ENCODE results near the gene ABAT. TPM values are rescaled to one million over a fixed set of nuclear protein-coding genes. Genes with fewer than 3 reads are reported as not detected.
"Not testable (repeated sequence)": the region's sequence is repeated elsewhere in the genome, so short reads cannot be mapped to it uniquely, and the experiment has no call there.

ABAT gene
- total RNA-seq, 1 donor from 2014 or later, result 3.8 TPM

DNA sequence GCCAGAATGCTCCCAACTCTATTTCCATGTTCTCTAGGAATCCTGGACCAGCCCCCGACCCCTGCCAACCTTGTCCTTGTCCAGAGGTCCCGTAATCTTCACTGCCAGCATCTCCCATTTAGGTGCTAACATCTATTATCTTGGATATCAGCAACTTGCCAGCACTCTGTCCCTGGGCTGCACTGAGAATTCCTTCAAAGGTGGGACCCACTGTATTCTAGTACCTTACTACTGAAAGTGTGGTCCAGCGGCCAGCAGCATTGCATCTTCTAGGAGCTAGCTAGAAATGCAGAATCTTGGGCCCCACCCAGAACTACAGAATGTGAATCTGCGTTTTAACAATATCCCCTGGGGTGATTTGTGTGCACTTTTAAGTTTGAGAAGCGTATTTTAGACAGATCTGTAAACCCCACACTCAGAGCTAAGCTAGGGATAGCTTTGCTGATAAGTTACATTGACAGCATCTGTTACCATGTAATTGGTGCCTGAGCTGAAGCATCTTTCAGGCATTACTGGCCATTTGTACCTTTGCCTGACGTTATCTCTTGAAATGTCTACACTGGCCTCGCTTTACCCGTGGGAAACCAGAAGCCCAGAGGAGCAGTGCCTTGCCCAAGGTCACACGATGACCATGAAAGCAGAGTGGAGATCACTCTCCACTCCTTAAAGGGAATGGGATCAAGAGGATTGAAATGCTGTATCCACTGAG lies 8.3 kb downstream of the ABAT start:
- DNase-seq (ENCODE audit: low read depth), result no peak

DNA sequence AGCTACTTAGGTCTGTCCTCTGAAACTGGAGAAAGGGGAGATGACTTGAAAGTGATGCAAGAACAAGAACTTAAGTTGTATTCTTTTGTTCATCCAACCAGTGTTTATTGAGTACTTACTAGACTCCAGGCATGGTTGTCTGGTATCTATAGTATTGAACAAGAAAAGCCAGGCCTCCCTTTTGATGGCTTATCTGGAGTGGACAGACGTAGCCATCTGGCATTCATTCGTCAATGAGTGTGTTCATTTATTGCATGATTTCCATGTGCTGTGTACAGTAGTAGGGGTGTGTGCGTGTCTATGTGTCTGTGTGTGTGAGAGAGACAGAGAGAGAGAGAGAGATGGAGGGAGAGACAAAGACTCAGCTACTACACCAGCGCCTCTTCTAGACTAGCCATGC lies 9.2 kb downstream of the ABAT start:
- DNase-seq (ENCODE audit: low read depth), result no peak

DNA sequence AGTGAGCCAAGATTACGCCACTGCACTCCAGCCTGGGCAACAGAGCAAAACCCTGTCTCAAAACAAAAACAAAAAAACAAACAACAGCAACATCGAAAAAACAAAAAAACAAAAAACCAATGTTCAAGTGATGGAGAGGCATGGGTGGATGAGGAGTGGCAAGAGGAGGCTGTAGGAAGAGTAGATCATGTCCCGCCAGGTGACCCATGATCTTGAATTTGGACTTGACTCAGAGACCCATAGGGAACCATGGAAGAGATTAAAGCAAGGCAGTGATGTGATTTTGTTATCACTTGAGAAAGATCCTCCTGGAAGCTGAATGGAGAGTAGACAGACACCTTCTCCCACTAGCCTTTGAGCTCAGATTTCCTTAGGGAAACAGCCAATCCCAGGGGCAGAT lies 11.2 kb downstream of the ABAT start:
- DNase-seq (ENCODE audit: low read depth), result no peak

DNA sequence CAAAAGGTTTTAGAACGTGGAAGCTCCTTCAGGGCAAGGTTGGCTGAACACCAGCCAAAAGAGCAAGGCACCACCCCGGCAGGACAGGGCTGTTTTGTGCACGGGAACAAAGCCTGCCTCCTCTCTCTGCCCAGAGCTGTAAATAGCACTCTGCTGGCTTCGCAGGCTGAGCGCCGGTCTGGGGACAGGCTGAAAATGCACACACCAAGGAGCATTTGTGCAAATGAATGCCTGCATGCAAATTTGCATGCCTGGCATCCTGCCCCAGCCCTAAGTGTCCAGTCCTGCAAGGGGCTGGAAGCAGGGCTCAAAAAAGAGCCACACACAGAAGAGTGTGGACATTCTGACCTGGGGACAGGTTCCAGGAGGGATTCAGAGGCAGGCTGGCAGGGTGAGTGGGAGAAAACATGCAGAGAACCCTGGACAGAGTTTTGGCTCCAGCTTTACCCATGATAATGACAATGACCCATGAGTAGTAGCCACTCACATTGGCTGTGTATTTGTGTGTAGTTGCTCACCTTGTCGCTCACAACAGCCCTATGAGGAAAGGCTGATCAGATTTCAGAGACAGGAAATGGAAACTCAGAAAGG lies 11.7 kb downstream of the ABAT start:
- no peak for DNase-seq (ENCODE audit: low read depth)

DNA sequence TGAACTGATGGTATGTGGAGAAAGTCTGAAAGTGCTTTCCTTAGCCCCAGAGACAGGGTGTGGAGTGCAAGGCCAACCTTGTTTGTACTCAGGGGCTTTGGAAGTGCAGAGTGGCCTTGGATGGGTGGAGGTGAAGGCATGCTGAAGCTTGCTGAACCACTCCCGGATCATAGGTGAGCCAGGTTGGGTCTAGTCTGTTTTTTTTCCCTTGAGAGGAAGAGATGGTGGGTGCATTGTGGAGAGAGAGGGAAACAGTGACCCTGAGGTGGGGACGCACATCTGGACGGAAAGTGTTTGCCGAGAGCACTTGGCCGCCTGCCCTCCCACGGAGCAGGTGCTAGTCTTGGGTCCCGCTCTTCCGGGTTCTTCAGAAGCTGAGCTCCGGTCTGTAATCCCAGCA lies 12.5 kb downstream of the ABAT start:
- DNase-seq (ENCODE audit: low read depth), result no peak

DNA sequence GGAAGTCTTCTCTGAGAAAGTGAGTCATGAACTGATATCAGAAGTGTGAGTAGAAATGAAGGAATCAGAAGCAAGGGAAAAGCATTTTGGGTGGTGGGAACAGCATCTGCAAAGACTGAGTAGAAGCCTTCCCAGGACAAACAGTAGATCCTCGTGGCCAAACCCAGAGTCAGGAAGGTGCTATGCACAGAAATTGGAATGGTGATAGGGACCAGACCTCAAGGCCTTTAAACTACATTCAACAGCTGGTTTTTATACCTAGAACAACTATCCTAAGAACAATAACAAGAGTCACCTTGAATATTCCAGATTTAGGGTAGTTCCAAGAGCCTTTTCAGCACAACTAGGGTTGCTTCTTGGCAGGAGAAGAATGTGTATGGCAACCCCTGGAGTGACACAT lies 15.3 kb downstream of the ABAT start:
- no peak for DNase-seq (ENCODE audit: low read depth)

DNA sequence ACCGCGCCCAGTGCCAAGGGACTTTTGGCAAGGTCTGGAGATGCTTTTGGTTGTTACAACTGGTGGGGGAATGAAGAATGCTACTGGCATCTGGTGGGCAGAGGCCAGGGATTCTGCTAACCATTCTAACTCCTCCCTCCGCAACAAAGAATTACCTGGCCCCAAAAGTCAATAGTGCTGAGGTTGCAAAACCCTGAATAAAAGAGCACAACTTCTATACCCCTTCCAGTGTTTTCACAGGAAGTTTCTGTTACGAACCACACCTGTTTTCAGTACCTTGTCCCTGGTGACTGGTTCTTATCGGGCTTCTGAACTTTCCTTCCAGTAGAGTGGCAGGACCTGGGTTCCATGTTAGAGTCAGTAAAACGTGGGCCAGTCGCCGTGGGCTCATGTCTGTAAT lies 17.3 kb downstream of the ABAT start:
- no peak for DNase-seq (ENCODE audit: low read depth)

DNA sequence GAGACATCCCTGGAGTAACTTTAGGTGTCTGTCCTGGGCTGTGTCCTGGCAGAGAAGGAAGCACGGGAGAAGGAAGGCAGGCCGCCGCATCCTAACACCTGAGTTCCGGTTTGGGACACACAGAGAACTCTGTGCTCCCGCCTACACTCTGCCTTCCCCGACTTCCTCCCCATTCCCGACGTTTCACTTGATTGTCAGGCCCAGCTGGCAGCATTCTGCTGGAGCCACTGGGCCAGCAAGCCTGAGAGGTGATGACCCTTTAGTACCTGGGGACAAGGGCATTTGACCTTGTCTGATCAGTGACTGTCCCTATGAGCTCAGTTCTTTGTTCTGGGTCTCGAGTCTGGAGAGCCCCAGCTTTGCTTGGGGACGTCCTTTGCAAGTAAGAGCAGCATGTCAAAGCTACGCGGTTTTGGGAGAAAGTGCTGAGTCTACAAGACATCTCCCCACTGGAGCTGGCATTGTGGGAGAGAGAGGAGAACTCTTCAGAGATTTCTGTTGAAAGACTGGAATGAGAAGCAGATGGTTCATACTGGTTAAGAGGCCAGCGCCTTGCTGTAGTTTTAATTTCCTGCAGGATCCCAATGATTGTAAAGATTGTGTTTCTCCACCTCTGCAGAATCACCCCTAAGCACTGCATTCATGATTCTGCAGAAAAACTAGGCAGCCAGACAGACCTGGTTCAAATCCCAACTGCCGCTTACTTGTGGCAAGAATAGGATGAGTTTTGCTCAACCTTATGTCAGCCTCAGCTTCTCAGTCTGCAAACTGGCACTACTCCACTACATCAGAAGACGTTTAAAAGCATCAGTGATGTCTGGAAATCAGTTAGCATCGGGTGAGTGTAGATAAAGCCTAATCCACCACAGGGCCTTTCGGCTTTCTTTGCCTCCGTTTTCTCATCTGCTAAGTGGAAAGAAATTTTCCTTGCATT lies 20.6 kb downstream of the ABAT start:
- DNase-seq (ENCODE audit: low read depth), result no peak

DNA sequence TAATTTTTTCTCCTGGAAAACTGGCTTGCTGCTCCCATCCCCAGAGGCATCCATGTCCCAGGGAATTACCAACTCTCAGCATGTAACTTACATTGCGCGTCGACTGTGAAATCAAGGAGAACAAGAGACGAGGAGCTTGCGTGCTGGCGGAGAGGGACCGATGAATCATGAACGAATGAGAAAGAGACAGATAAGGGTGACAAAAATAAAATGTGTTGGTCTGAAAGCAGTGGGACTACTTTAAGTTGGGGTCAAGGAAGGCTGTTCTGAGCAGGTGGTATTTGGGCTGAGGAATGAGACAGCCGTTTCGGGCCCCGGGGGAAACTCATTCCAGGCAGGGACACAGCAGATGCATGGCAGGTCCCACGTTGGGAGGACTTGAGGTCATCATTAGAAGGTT lies 22.5 kb downstream of the ABAT start:
- DNase-seq (ENCODE audit: low read depth), result no peak

DNA sequence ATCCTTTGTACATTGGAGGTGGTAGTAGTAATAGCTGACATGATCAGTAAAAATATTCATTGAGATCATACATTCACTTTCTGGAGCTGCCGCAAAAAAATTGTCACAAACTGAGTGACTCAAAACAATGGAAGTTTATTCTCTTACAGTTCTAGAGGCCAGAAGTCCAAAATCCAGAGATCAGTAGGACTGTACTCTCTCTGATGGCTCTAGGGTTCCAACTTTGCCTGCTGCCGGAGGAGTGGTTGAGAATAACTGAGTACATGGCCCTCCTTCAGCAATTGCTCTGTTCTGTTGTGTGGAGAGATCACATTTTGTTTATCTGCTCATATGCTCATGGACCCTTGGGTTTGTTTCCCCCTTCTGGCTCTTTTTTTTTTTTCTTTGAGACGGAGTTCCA lies 23.5 kb downstream of the ABAT start:
- DNase-seq (ENCODE audit: low read depth), result no peak

DNA sequence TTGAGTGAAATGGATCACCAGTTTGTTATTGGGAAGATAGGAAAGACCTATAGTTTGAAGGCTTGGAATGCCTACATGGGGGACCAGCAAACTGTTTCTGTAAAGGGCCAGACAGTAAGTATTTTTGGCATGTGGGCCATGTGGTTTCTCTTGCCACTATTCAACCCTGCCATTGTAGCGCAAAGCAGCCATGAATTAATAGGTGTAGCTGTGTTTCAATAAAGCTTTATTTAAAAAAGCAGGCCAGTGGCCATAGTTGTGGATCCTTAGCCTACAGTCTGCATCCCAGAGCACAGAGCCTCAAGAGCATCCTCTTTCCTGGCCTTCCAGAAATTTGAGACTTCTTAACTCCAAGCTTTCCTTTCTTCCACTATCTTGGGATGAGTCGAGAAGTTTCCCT lies 29.3 kb downstream of the ABAT start:
- no peak for DNase-seq (ENCODE audit: low read depth)

DNA sequence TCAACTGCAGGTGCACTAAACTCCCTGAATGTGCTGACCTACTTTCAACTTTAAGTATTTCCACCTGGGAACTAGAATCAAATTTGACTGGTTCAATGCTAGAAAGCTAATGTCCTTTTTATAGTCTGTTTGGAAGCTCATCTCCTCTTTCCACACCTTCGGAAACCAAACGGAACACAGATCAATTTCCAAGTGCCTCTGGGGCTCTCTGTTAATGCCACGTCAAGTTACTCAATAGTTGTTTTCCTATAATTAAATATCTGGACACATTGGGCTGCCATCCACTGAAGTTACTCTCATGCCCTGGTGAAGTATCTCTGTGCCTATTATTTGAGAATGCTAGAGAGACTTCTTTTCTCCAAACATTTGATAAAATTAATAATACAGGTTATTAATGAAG lies 29.7 kb downstream of the ABAT start:
- DNase-seq (ENCODE audit: low read depth), result no peak

DNA sequence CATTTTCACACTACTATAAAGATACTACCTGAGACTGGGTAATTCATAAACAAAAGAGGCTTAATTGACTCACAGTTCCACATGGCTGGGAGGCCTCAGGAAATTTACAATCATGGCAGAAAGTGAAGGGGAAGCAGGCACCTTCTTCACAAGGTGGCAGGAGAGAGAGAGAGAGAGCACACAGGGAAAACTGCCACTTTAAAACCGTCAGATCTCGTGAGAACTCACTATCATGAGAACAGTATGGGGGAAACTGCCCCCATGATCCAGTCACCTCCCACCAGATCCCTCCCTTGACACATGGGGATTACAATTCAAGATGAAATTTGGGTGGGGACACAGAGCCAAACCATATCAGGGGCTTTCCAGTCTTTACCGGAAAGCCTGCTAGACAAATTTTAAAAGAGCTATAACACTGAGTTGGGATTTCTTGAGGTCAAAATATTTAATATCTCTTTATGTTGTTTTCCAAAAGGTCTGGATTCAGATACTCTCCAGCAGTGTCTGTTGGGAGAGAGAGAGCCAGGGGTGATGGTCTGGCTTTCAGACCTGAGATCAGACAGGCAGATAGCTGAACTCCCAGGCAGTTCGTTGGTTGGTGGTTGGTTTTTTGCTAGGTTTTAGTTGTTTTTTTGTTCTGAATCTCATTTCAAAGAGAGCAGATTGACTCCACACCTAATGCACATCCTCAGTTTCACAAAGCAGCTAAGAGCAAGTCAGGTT lies 30.8 kb downstream of the ABAT start:
- DNase-seq (ENCODE audit: low read depth), result not testable (repeated sequence)

DNA sequence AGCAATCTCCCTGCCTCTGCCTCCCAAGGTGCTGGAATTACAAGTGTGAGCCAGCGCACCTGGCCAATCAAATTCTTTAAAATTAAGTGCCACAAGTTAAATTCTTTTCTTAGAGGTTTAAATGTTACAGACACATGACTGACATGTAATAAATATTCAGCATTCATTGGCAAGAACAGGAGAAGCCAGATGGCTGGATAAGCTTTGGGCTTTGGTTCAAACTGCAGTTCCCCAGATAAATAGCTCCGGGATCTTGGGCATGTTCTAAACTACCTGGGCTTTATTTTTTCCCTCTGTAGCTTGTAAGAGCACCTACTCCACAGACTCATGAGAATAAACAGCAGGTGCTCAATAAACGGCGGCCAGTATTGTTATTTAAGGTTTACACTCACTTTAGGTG lies 34.1 kb downstream of the ABAT start:
- no peak for DNase-seq (ENCODE audit: low read depth)

DNA sequence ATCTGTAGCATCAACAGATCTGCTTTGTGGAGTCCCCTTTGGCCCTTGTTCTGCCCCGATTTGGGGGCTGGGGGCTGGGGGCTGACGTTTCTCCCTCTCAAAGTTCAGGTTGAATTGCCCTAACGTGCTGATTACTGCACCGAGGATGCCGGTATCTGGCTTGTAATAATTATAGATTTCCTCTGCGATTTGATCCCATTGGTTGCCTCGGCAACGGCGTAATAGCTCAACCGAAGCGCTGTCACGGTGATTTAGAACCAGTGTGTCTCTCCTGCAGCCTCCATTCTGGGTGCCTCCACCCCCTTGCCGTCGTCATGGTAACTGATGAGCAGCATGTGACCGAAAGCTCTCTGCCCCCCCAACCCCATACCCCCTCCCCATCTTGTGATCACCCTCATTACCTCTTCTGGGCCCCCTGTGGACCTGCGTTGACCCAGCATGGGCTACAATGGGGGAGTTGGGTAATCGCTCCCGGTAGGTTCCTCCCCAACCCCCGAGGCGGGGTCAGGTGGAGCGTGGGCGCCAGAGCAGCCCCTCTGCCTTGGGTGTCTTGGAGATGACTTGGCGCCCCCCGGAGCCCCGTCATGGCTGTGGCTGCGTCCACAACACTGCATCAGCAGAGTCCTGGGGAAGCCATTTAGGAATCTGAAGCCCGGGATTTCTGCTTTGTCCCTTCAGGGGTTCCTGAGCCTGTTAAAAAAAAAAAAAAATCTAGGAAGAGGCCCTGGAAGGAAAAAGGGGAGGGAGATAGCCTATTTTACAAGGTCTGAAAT lies 38.4 kb downstream of the ABAT start:
- DNase-seq (ENCODE audit: low read depth), result no peak

DNA sequence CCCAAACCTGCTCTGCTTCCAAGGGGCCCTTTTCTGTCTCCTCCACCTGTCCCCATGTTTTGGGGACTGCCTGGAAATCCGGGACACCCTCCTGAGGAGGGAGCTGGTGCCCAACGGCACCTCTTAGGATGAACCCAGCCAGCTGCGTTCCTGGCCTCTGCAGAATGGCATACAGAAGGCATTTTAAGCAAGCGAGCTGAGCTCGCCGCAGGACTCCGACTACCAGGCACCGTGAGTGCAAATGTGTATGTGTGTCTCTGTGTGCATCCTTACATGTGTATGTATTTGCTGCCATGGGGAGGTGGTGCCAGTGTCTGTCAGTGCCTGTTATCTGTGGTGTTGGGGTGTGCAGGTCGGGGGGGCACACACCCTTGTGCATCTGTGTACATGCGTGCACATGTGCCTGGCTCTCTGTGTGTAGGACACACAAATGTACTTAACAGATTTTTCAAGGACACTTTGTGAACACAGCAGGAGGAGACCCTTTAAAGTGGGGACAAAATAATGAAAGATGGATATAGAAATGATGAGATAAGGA lies 39.3 kb downstream of the ABAT start:
- DNase-seq (ENCODE audit: low read depth), result no peak

DNA sequence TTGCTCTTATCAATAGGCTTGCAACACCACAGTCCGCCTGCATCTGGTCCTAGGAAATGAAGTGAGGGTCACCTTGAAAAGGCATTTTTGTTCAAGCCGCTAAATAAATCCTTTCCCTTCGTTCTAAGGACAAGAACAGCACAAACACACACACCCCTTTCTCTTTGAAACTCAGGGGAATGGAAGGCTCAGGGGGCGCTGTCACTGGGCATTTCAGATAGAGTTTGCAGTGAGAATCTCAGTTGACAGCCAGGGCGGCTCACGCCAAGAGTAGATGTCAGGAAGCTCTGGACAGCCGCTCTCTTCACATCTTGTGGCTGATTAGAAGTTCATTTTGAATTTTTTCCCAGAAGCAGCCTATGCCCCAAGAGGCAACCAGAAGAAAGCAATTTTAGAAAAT lies 39.8 kb downstream of the ABAT start:
- DNase-seq (ENCODE audit: low read depth), result no peak

DNA sequence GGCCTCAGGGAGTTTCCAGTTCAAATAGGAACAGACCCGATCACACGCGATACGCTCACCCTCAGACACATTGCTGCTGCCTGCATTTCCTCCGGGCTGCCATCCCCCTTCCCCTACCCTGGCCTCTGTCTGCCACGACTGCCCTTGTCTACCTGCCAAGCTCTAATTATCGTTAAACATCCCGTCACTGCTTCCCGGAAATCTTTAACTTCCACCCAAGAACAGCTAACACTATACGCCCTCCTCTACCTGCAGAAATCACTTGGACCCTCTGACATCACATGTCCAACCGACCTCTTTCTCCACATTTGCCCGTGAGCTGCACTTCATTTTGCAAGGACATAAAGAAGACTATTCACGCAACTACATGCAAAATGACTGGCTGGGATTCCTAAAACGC lies 40.4 kb downstream of the ABAT start:
- DNase-seq (ENCODE audit: low read depth), result no peak

DNA sequence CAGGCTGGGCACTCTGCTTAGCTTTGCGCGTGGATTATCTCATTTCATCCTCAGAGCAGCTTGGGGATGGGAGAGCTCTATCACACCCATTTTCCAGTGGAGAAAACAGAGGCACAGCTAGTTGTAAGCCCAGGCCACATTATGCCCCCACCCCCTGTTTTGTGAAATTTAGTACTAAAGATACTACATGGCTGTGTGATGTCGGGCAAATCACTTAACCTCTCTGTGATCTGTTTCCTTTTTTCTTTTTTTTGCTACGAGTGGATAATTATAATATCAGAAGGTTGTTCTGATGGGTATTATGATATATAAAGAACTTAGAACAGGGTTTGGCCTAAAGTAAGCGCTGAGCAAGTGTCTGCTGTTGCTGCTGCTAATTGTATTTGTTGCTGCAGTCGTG lies 41.6 kb downstream of the ABAT start:
- no peak for DNase-seq (ENCODE audit: low read depth)

DNA sequence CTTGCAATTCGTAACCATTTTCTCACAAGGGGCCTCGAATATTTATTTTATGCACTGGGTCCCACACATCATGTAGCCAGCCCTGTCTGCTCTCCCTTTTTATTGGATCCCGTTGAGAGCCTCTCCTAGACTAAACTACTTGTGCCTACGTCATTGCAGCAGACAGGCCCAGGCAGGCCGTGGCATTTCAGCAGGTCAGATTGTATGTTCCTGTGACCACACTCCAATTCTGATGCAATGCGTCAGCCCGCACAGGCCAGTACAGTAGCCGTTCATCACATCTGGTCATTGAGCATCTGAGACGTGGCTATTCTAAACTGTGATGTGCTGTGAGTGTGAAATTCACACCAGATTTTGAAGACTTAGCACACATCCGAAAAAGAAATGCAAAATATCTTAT lies 42.2 kb downstream of the ABAT start:
- no peak for DNase-seq (ENCODE audit: low read depth)

DNA sequence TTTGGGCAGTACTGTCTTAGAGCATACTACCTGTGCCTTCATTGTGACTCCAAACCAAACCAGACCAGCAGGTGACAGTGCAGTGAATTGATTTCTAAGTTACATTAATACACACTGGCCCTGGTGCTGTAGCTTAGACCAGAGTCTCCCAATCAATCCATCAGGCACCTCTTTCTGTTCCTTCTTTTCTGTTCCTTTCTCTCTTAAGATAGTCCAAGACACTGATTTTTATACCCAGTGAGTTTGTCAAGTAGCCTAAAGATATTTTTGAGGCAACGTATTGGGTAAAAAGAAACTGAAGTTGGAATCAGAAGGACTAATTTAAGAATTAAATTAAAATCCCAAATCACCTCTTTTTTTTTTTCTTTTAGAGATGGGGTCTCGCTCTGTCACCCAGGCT lies 43.1 kb downstream of the ABAT start:
- DNase-seq (ENCODE audit: low read depth), result no peak

Data from renal cortical epithelial cell (primary cell).